Smooth muscle cell (in vitro differentiated cells): ENCODE measurements around the gene MYO18B. TPM values are rescaled to one million over a fixed set of nuclear protein-coding genes. Genes with fewer than 3 reads are reported as not detected.

Experiments used
- DNase-seq: peaks from one replicate; lab custom pipeline; 2025; ENCODE audit not compliant: unreplicated experiment; lab: John Stamatoyannopoulos, UW
- H2AFZ ChIP-seq: fragments of 200-600 bp; sonication (generic); 2 replicates; pipeline ENCODE4 v1.6.0; 2016; ENCODE audit warnings: antibody characterized with exemption, low read depth, mild to moderate bottlenecking
- H3F3A ChIP-seq: fragments of 200-600 bp; sonication (generic); 2 replicates; pipeline ENCODE4 v1.6.0; 2017; ENCODE audit warnings: antibody characterized with exemption, low read depth
- H3K27ac ChIP-seq: fragments of 200-600 bp; sonication (generic); 2 replicates; pipeline ENCODE4 v1.5.1; 2016; ENCODE audit warnings: low read depth, mild to moderate bottlenecking
- H3K27me3 ChIP-seq: fragments of 200-600 bp; sonication (generic); 2 replicates; pipeline ENCODE4 v1.6.1; 2016; ENCODE audit warnings: low read depth, mild to moderate bottlenecking
- H3K36me3 ChIP-seq: fragments of 200-600 bp; sonication (generic); 2 replicates; pipeline ENCODE4 v1.5.1; 2016; ENCODE audit warnings: low read depth
- H3K4me1 ChIP-seq: fragments of 200-600 bp; sonication (generic); 2 replicates; pipeline ENCODE4 v1.5.1; 2016; ENCODE audit warnings: low read depth
- H3K4me2 ChIP-seq: fragments of 200-600 bp; sonication (generic); 2 replicates; pipeline ENCODE4 v1.6.0; 2016; ENCODE audit warnings: mild to moderate bottlenecking
- H3K4me3 ChIP-seq: fragments of 200-600 bp; sonication (generic); 2 replicates; pipeline ENCODE4 v1.5.1; 2016; ENCODE audit warnings: mild to moderate bottlenecking
- H3K79me2 ChIP-seq: fragments of 200-600 bp; sonication (generic); 2 replicates; pipeline ENCODE4 v1.6.0; 2016; ENCODE audit warnings: low read depth, mild to moderate bottlenecking
- H3K9ac ChIP-seq: fragments of 200-600 bp; sonication (generic); 2 replicates; pipeline ENCODE4 v1.6.0; 2016; ENCODE audit warnings: low read depth
- H3K9me3 ChIP-seq: fragments of 200-600 bp; sonication (generic); replicated peaks from 2 replicates; pipeline ENCODE4 v1.5.1; 2016; ENCODE audit warnings: low read depth
- H4K20me1 ChIP-seq: fragments of 200-600 bp; sonication (generic); 2 replicates; pipeline ENCODE4 v1.6.0; 2016; ENCODE audit warnings: low read depth
- CTCF ChIP-seq: fragments of 200-600 bp; sonication (generic); IDR thresholded peaks from 2 replicates; pipeline ENCODE4 v1.5.1; 2017; ENCODE audit warnings: borderline replicate concordance, mild to moderate bottlenecking, antibody characterized with exemption; ENCODE audit not compliant: insufficient read depth, poor library complexity, severe bottlenecking
- WGBS: methylation state at CpG from one replicate; pipeline ENCODE4 v1.1.7; 2016; ENCODE audit warnings: low lambda C conversion rate; 5-methylcytosine and 5-hydroxymethylcytosine counted together
- polyA plus RNA-seq: library from polyadenylated mRNA; unstranded; fragments of >200 nt; fragmentation: Nextera tagmentation; extraction: Ambion mirVana; gene quantifications from 2 replicates; pipeline ENCODE4 v1.2.1, GENCODE V29; 2016
- total RNA-seq: library from RNA; depleted of rRNA; stranded (reverse); fragments of >200 nt; gene quantifications from 2 replicates; pipeline ENCODE4 v1.2.3, GENCODE V29; 2014

The MYO18B gene
- total and polyA plus RNA-seq, 2 experiments from 2014 or later = 0.13 to 1.2 TPM

GRCh38 chr22:25823276-25823675 is 81.3 kb downstream of the MYO18B start:
- peaks cover 8% of the 10 kb centered on the region for H3K27me3 ChIP-seq
- DNase-seq = no peak
- H2AFZ ChIP-seq = no peak overlapping the region
- H3K9ac ChIP-seq = no peak overlapping the region
- H3K36me3 ChIP-seq = no peaks in the 10 kb centered on the region
- H3K9me3 ChIP-seq = no peaks in the 10 kb centered on the region
- H3K79me2 ChIP-seq = no peaks in the 10 kb centered on the region
- TF ChIP-seq CTCF = no peak
- no peaks in the 10 kb centered on the region for H4K20me1 ChIP-seq
- no peak overlapping the region for H3K4me3 ChIP-seq
- 86% methylated on average over 15 of the region's 15 CpGs for whole genome bisulfite sequencing
- H3F3A ChIP-seq = no peaks in the 10 kb centered on the region
- H3K4me2 ChIP-seq = no peak overlapping the region
- H3K4me1 ChIP-seq = no peaks in the 10 kb centered on the region
- H3K27ac ChIP-seq = no peak overlapping the region

- H4K20me1 ChIP-seq = no peaks in the 10 kb centered on the region
- no peak for TF ChIP-seq CTCF
- no peaks in the 10 kb centered on the region for H3K36me3 ChIP-seq
- no peaks in the 10 kb centered on the region for H3K79me2 ChIP-seq
- no peaks in the 10 kb centered on the region for H3K4me1 ChIP-seq
- no peak overlapping the region for H3K4me3 ChIP-seq
- 90% methylated on average over 7 of the region's 7 CpGs for WGBS
- H3K27ac ChIP-seq = no peak overlapping the region
- H3K4me2 ChIP-seq = no peak overlapping the region
- H3F3A ChIP-seq = no peaks in the 10 kb centered on the region
- no peak overlapping the region for H2AFZ ChIP-seq
- no peak for DNase-seq
- no peaks in the 10 kb centered on the region for H3K9me3 ChIP-seq
- no peak overlapping the region for H3K9ac ChIP-seq
- no peaks in the 10 kb centered on the region for H3K27me3 ChIP-seq
Measured at GRCh38 chr22:25824828-25825423, 82.9 kb downstream of the MYO18B start.

- H3F3A ChIP-seq = no peaks in the 10 kb centered on the region
- WGBS = 59% methylated on average over 9 of the region's 9 CpGs
Measured at GRCh38 chr22:25827415-25827814, 85.4 kb downstream of the MYO18B start.

More at GRCh38 chr22:25827415-25827814, 85.4 kb downstream of the MYO18B start:
- H3K9ac ChIP-seq = no peak overlapping the region
- no peak for TF ChIP-seq CTCF
- no peak overlapping the region for H3K27ac ChIP-seq
- H2AFZ ChIP-seq = no peak overlapping the region
- H3K27me3 ChIP-seq = no peaks in the 10 kb centered on the region
- no peaks in the 10 kb centered on the region for H3K9me3 ChIP-seq
- H3K36me3 ChIP-seq = no peaks in the 10 kb centered on the region
- DNase-seq = no peak
- H4K20me1 ChIP-seq = no peaks in the 10 kb centered on the region
- no peaks in the 10 kb centered on the region for H3K4me1 ChIP-seq
- no peak overlapping the region for H3K4me2 ChIP-seq
- H3K4me3 ChIP-seq = no peak overlapping the region
- H3K79me2 ChIP-seq = no peaks in the 10 kb centered on the region
